Stimulated activated naive B cell treated with anti-CD40 and anti-IgM and Interleukin-4, amounts not matched to agents 10 μg/mL and 1 μg/mL and 100 μg/mL, for 72 hours (primary cell): Measurements from ENCODE around the gene CREBRF.
"Not testable (repeated sequence)": the region's sequence is repeated elsewhere in the genome, so short reads cannot be mapped to it uniquely, and the experiment has no call there.

Experiments
- ATAC-seq, 2 donors: fragments of 150-1000 bp; cut with Tn5 transposase; replicated peaks; 2 replicates each; pipeline ENCODE4 v1.10.0; 2021; ENCODE audit warnings: moderate library complexity in 1 of 2
- DNase-seq: peaks from one replicate; pipeline ENCODE4 v3.0.0; 2021
- H3K27ac Mint-ChIP-seq: one replicate; pipeline ENCODE4 v1.8.0; 2022; ENCODE audit warnings: mild to moderate bottlenecking, mixed read lengths
- H3K27me3 Mint-ChIP-seq, 2 donors: one replicate each; pipeline ENCODE4 v1.8.0; 2022; ENCODE audit warnings: mixed read lengths in 2 of 2
- H3K36me3 Mint-ChIP-seq, 2 donors: one replicate each; pipeline ENCODE4 v1.8.0; 2022; ENCODE audit warnings: mixed read lengths in 2 of 2, mild to moderate bottlenecking in 1 of 2
- H3K4me1 Mint-ChIP-seq, 2 donors: one replicate each; pipeline ENCODE4 v1.8.0; 2022; ENCODE audit warnings: mixed read lengths in 2 of 2, mild to moderate bottlenecking in 1 of 2
- H3K4me3 Mint-ChIP-seq, 2 donors: one replicate each; pipeline ENCODE4 v1.8.0; 2022; ENCODE audit warnings: mild to moderate bottlenecking in 2 of 2, mixed read lengths in 2 of 2, moderate library complexity in 1 of 2
- H3K9me3 Mint-ChIP-seq, 2 donors: one replicate each; pipeline ENCODE4 v1.8.0; 2022; ENCODE audit warnings: mixed read lengths in 2 of 2, mild to moderate bottlenecking in 1 of 2

CREBRF gene

DNA sequence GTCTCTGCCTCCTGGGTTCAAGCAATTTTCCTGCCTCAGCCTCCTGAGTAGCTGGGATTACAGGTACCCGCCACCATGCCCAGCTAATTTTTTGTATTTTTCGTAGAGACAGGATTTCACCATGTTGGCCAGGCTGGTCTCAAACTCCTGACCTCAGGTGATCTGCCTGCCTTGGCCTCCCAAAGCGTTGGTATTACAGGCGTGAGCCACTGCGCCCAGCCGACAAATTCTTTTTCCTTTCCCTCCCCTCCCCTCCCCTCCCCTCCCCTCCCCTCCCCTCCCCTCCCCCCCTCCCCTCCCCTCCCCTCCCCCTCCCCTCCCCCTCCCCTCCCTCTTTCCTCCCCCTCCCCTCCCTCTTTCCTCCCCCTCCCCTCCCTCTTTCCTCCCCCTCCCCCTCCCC lies 76.0 kb downstream of the CREBRF start:
- not testable (repeated sequence) for H3K4me3 Mint-ChIP-seq, H3K4me1 Mint-ChIP-seq, H3K9me3 Mint-ChIP-seq, ATAC-seq, H3K27me3 Mint-ChIP-seq, H3K27ac Mint-ChIP-seq, DNase-seq
- peaks cover 8 to 20% of the 10 kb centered on the region in 2 donors for H3K36me3 Mint-ChIP-seq

DNA sequence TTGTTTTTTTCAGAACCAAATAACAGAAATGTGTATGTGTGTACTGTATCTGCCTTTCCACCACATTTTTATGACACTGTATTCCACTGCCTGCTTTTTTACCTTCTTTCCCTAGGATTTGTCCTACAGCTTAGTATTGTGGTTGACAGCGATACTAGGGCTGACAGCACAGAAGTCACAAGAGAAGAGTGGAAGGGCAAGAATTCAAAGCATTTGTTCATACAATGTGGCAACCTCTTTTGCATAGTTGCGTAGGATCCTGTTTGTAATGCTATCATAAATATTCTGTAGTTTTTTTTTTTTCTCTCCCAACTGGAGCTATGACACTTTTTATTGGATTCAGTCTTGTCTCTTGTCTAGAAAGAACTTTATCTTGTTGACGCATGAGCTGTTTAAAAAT lies 82.6 kb downstream of the CREBRF start:
- Mint-ChIP-seq H3K4me1 (peaks cover 0 to 2% of the 10 kb centered on the region in 2 donors), H3K4me3 (no peak overlapping the region), H3K36me3 (peaks cover 0 to 2% of the 10 kb centered on the region in 2 donors), H3K27ac (no peak overlapping the region), H3K9me3 (peaks cover 0 to 1% of the 10 kb centered on the region in 2 donors), H3K27me3 (no peaks in the 10 kb centered on the region)
- ATAC-seq = no peak
- no peak for DNase-seq

DNA sequence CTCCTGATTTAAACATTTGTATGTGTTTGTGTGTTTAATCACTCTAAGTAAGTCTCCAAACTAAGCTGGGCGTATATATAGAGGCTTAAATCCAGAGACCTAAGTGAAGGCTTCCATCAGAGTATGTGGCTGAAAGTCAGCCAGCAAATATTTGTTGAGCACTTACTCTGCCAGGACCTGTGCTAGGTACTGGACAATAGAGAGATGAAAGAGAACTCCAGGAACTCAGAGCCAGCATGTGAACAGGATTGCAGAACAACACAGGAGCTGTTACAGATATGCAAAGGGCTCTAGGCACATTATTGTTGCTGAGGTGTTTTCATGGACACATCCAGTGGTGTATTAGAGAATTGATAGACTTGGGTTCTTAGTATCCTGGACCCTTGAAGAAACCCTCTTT lies 83.5 kb downstream of the CREBRF start:
- peaks cover 0 to 1% of the 10 kb centered on the region in 2 donors for H3K9me3 Mint-ChIP-seq
- ATAC-seq (no peak), DNase-seq (no peak)
- H3K36me3 Mint-ChIP-seq = peaks cover 0 to 3% of the 10 kb centered on the region in 2 donors
- no peak overlapping the region for H3K4me3 Mint-ChIP-seq
- peak overlapping the region; percentile 33 for H3K27ac Mint-ChIP-seq
- peaks cover 0 to 3% of the 10 kb centered on the region in 2 donors for H3K4me1 Mint-ChIP-seq
- no peaks in the 10 kb centered on the region for H3K27me3 Mint-ChIP-seq

DNA sequence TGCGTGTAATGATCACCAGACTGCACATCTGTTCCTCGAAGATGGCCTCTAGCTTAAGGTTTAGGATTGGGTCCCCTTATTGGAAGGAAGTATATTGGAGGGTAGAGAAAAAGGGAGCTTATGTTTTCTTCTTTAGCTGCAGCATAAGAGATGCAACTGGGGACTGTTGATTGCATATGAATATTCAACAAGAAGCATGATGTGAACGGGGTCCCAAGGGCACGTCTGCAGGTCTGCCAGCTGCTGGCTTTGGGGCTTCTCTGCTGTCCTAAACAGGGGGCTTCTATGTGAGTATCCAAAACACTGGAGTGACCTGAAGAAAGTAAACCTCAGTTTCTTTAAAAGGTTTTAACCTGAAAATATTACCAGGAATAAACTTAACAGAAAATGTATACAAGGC lies 84.6 kb downstream of the CREBRF start:
- H3K27me3 Mint-ChIP-seq = no peaks in the 10 kb centered on the region
- H3K27ac Mint-ChIP-seq = no peak overlapping the region
- peaks cover 2 to 7% of the 10 kb centered on the region in 2 donors for H3K36me3 Mint-ChIP-seq
- H3K4me3 Mint-ChIP-seq = no peak overlapping the region
- DNase-seq (no peak), ATAC-seq (no peak)
- peaks cover 0 to 1% of the 10 kb centered on the region in 2 donors for H3K9me3 Mint-ChIP-seq
- peaks cover 5 to 8% of the 10 kb centered on the region in 2 donors for H3K4me1 Mint-ChIP-seq

DNA sequence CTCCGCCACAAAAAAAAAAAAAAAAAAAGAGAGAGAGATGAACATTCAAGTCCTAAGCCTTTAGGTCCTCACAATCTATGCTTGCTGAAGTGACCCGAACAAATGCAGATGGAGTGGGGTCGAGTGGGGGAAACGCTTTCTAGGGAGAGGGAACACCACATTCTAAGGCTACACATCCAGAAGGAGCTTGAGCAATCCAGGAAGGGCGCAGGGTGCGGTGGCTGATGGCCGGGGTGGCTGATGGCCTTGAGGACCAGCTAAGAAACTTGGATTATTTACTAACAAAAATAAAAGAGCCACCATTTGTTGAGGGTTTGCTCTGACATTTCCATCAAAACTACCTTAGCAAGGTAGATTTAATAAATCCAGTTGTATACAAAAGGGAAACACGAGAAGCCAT lies 87.4 kb downstream of the CREBRF start:
- peaks cover 5 to 8% of the 10 kb centered on the region in 2 donors for H3K4me1 Mint-ChIP-seq
- no peaks in the 10 kb centered on the region for H3K27me3 Mint-ChIP-seq
- no peak overlapping the region for H3K4me3 Mint-ChIP-seq
- peaks cover 4 to 11% of the 10 kb centered on the region in 2 donors for H3K36me3 Mint-ChIP-seq
- peaks cover 0 to 1% of the 10 kb centered on the region in 2 donors for H3K9me3 Mint-ChIP-seq
- DNase-seq (no peak), ATAC-seq (no peak)
- H3K27ac Mint-ChIP-seq = peak overlapping the region; percentile 81

DNA sequence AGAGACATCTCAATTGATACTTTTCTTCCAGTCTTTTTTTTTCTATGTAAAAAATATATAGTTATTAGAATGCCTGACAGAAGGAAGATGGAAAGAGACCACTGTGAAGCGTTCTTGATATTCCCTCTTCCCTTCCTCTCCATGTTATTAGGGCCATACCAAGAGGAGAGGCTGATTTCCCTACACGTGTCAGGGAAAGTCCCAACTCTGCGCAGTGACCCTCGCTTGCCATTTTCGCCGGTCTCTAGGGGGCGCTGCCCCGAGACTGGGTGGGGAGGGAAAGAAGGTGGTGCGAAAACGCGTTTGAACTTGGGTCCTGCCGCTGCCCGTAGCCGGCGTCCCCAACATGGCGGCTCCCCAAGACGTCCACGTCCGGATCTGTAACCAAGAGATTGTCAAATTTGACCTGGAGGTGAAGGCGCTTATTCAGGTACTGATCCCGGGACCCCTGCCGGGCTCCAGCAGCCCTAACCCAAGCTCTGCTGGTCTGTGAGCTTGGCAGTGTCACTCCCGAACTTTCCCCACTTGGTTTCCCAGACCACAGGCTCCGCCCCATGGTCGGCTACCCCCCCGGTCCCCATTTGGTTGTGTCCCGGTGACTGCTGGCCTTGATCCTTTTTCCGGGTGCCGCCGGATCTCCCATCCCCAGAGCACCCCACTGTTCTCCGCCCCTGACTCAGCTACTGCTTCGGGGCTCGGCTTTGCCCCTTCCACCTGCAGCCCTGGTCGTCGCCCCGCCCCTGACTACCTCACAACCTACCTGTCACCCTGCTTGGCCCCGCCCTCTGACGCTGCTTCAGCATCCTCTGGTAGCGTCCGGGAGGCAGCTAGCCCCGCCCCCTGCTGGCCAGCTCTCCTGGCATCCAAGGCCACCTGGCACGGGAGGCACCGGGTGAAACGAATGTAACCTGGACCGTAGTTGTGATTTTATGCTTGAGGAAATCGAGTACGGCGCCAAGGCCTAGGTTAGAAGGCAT lies 88.3 kb downstream of the CREBRF start, which contains the start of gene BNIP1:
BNIP1 (plus strand) TSS at position 332 of the 977 bp plus-strand sequence; CDS start at position 347, 15 bp downstream.
- ATAC-seq = peak; percentile 96 to 97
- H3K4me3 Mint-ChIP-seq = peak within 1 kb of the TSS; percentile 97 to 100
- H3K27ac Mint-ChIP-seq = peak within 1 kb of the TSS; percentile 100
- peaks cover 5 to 8% of the 10 kb centered on the region in 2 donors for H3K4me1 Mint-ChIP-seq
- H3K36me3 Mint-ChIP-seq = peaks cover 13 to 20% of the 10 kb centered on the region in 2 donors
- H3K27me3 Mint-ChIP-seq = no peaks in the 10 kb centered on the region
- peaks cover 1 to 5% of the 10 kb centered on the region in 2 donors for H3K9me3 Mint-ChIP-seq
- DNase-seq = peak; percentile 94

DNA sequence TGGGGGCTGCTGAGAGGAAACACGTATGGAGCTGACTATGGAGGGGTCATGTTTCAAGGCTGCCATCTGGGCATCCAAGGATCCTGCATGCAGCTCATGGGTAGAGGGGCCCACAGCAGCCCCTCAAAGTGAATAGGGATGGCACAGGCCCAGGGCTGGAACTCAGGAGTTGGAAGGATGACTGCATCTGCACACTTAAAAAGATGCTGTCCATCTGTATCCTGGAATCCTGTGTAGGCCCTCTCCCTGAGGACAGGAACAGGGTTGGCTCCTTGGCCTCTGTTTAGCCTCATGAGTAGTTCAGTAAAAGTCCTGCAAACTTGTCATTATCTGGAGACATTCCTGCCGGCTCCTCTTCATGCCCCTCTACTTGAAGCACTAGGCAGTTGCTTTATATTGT lies 92.2 kb downstream of the CREBRF start:
- Mint-ChIP-seq H3K9me3 (peaks cover 0 to 5% of the 10 kb centered on the region in 2 donors), H3K4me1 (peaks cover 5 to 6% of the 10 kb centered on the region in 2 donors), H3K27ac (no peak overlapping the region), H3K4me3 (no peak overlapping the region), H3K27me3 (no peaks in the 10 kb centered on the region), H3K36me3 (peaks cover 30 to 40% of the 10 kb centered on the region in 2 donors)
- DNase-seq (no peak), ATAC-seq (no peak)

DNA sequence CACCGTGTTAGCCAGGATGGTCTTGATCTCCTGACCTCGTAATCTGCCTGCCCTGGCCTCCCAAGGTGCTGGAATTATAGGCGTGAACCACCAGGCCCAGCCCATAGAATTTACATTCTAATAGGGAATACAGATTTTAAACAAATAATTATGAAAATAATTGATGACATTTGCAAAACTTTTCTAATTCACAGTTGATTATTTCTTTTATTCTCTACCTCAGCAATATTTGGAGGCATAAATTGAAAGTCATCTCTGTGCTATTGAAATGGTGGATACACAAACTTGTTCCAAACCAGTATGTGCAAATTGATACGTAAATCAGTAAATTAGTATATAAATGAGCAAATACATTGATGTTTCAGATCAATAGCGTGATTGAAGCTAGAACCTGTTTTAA lies 96.4 kb downstream of the CREBRF start:
- Mint-ChIP-seq H3K27ac (no peak overlapping the region), H3K4me3 (no peak overlapping the region), H3K4me1 (no peaks in the 10 kb centered on the region), H3K27me3 (no peaks in the 10 kb centered on the region), H3K9me3 (peaks cover 0 to 5% of the 10 kb centered on the region in 2 donors), H3K36me3 (peaks cover 36 to 56% of the 10 kb centered on the region in 2 donors)
- DNase-seq = no peak
- ATAC-seq = no peak

DNA sequence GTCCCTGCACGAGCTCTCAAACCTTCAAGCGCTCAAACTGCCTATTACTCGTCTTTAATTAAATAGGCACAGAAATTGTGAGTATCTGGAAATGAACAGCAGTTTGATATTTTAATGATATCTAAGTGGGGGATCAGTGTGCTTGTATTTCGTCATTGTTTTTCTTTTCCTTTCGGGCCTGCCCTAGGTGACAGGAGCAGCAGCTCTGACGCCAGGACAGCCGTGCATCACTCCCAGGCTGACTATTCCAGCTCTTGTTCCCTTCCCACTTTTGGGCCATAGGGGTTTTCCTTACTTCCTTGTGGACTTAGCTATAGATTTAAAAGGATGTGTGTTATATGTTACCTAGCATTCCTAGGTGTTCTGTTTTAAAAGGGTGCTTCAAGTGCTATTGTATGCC lies 97.7 kb downstream of the CREBRF start:
- peaks cover 41 to 61% of the 10 kb centered on the region in 2 donors for H3K36me3 Mint-ChIP-seq
- H3K4me3 Mint-ChIP-seq = no peak overlapping the region
- H3K4me1 Mint-ChIP-seq = no peaks in the 10 kb centered on the region
- no peaks in the 10 kb centered on the region for H3K27me3 Mint-ChIP-seq
- H3K9me3 Mint-ChIP-seq = peaks cover 0 to 3% of the 10 kb centered on the region in 2 donors
- DNase-seq = no peak
- ATAC-seq = no peak
- H3K27ac Mint-ChIP-seq = no peak overlapping the region

DNA sequence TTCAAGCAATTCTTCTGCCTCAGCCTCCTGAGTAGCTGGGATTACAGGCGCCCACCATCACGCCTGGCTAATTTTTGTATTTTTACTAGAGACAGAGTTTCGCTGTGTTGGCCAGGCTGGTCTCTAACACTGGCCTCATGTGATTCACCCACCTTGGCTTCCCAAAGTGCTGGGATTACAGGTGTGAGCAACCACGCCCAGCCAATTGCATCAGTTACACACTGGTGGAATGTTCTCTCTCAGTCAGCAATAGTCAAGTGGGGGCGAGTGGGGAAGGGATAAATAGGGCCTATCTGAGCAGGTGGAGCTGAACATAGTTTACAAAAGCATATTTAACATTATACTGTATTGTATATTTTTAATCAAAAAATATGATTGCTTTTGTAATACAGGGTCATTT lies 98.5 kb downstream of the CREBRF start:
- H3K36me3 Mint-ChIP-seq = peaks cover 34 to 56% of the 10 kb centered on the region in 2 donors
- DNase-seq, H3K9me3 Mint-ChIP-seq, H3K4me3 Mint-ChIP-seq, ATAC-seq, H3K27ac Mint-ChIP-seq, H3K27me3 Mint-ChIP-seq, H3K4me1 Mint-ChIP-seq: not testable (repeated sequence)

DNA sequence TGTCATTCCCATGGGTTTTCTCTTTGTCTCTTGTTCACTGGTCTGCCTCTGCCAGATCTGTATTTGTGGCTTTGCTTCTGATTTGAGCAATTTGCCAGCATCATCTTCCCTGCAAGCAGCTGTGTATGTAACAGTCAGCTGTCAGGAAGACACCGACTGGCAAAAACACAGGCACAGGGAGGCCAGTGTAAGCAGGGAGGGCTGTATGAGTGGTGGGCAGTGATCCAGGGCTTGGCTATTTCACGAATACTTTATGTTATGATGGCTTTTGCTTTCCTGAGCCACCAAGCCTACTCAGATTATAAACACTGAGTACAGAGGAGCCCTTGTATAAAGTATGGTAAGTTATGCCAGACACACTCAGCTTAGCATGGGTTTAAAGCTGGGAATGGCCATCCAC lies 99.8 kb downstream of the CREBRF start:
- no peaks in the 10 kb centered on the region for H3K9me3 Mint-ChIP-seq

DNA sequence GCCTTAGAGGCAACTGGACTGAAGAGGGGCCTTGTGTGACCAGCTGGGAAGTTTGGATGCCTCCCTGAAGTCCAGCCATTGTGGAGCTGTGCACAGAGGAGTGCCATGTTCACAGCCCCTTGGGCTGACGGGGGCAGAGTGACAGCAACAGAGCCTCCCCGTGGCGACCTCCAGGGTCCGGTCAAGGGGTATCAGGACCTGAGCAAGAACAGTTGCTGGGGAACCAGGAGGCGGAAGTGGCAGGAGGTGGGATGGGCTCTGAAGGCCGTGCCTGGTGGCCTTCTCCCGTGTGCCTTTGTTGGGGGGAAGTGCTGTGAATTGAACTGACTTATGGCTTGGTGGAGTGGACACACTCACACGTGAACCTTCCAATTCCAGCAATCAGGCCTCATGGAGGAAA lies 102.2 kb downstream of the CREBRF start:
- Mint-ChIP-seq H3K36me3 (peaks cover 45 to 61% of the 10 kb centered on the region in 2 donors), H3K9me3 (no peaks in the 10 kb centered on the region), H3K4me3 (no peak overlapping the region), H3K27me3 (no peaks in the 10 kb centered on the region), H3K4me1 (no peaks in the 10 kb centered on the region), H3K27ac (no peak overlapping the region)
- ATAC-seq (no peak), DNase-seq (no peak)

More for the DNA sequence above, 99.8 kb downstream of the CREBRF start:
- H3K4me3 Mint-ChIP-seq = no peak overlapping the region
- ATAC-seq = no peak
- H3K27me3 Mint-ChIP-seq = no peaks in the 10 kb centered on the region
- no peak overlapping the region for H3K27ac Mint-ChIP-seq
- H3K4me1 Mint-ChIP-seq = no peaks in the 10 kb centered on the region
- H3K36me3 Mint-ChIP-seq = peaks cover 41 to 58% of the 10 kb centered on the region in 2 donors
- DNase-seq = no peak

DNA sequence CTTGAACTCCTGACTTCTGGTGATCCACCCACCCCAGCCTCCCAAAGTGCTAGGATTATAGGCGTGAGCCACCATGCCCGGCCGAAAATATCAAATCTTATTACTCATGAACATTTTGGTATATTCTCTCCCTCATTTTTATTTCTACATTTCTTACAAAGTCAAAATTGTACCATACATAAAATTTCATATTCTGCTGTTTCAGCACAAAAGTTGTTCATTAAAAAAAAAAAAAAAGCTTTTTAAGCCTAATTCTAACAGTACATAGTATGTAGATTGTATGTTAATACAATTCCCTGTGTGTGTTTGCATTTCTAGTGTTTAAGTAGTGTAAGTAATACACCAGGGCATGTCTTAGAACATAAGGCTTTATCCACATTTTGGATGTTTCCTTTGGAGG lies 103.1 kb downstream of the CREBRF start:
- ATAC-seq (no peak), DNase-seq (no peak)
- Mint-ChIP-seq H3K36me3 (peaks cover 47 to 60% of the 10 kb centered on the region in 2 donors), H3K9me3 (no peaks in the 10 kb centered on the region), H3K4me1 (no peaks in the 10 kb centered on the region), H3K27ac (no peak overlapping the region), H3K27me3 (no peaks in the 10 kb centered on the region), H3K4me3 (no peak overlapping the region)

DNA sequence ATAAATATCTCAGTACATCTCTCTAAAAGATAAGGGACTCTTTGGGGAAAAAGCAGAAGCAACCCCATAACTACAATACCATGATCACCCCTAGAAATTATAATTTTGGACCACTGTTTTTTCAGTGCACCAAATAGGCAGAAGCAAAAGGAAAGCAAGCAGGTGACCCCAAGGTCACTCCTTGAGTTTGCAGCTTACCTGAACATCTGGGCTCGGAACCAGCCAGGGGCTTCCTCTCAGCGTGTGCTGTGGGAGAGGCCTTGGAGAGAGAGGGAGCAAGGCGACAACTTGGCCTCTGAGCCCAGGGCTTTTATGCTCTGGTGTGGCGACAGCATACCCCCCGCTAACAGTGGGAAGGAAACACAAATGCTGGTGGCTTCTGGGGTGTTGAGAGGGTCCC lies 105.0 kb downstream of the CREBRF start:
- no peak overlapping the region for H3K27ac Mint-ChIP-seq

DNA sequence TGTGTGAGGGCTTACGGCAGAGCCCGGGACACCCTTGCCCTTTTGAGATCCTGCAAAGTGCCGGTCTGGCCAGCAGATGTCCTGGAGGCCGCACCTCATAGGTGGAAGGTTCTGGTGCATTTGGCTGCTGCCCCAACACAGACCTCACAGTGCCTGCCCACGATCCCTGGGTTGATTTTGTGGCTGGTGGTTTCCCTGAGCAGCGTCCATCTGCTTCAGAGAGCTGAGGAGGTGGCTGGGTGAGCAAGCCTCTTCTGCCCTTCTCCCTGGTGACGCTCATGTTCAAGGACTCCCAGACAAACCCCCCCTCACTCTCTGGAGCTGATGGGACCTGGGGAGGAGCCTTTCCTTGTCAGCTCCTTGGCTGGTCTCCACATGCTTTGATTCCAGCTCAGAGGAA lies 107.1 kb downstream of the CREBRF start:
- H3K27me3 Mint-ChIP-seq = no peaks in the 10 kb centered on the region
- no peak overlapping the region for H3K4me3 Mint-ChIP-seq
- no peaks in the 10 kb centered on the region for H3K4me1 Mint-ChIP-seq
- no peak for DNase-seq
- no peak for ATAC-seq
- peaks cover 45 to 50% of the 10 kb centered on the region in 2 donors for H3K36me3 Mint-ChIP-seq
- H3K9me3 Mint-ChIP-seq = no peaks in the 10 kb centered on the region
- no peak overlapping the region for H3K27ac Mint-ChIP-seq

More for the DNA sequence above, 105.0 kb downstream of the CREBRF start:
- H3K27me3 Mint-ChIP-seq = no peaks in the 10 kb centered on the region
- H3K9me3 Mint-ChIP-seq = no peaks in the 10 kb centered on the region
- no peaks in the 10 kb centered on the region for H3K4me1 Mint-ChIP-seq
- H3K4me3 Mint-ChIP-seq = no peak overlapping the region
- ATAC-seq (no peak), DNase-seq (no peak)
- H3K36me3 Mint-ChIP-seq = peaks cover 54 to 60% of the 10 kb centered on the region in 2 donors
